GM23248 (cell line): ENCODE results near the gene ASCL4.

ENCODE experiments used
- EZH2 ChIP-seq: fragments of 200-600 bp; sonication (generic); IDR thresholded peaks from 2 replicates; pipeline ENCODE4 v1.6.1; 2018; ENCODE audit warnings: antibody characterized with exemption, mild to moderate bottlenecking; ENCODE audit not compliant: insufficient read depth, poor library complexity, severe bottlenecking
- EZH2phosphoT487 ChIP-seq: fragments of 200-600 bp; sonication (generic); IDR thresholded peaks from 2 replicates; pipeline ENCODE4 v1.6.1; 2018; ENCODE audit warnings: antibody characterized with exemption, moderate library complexity, mild to moderate bottlenecking, low read depth; ENCODE audit not compliant: insufficient read depth

DNA sequence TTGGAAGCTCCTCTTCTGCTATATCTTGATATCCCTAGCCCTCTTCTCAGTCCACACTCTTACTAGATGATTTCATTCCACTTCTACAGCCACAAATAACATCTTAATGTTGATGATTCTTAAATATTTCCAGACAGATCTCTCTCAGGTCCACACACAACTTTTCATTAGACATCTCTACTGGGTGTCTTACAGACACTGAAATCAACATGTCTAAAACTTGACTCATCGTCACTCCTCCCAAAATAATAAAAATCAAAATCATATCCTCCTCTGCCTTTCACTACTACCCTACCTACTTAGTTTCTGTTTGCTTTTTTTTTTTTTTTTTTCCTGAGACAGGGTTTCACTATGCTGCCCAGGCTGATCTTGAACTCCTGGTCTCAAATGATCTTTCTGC is 25.4 kb upstream of the ASCL4 start:
- TF ChIP-seq EZH2 (no peak), EZH2phosphoT487 (0 out of 2 replicates have a peak, but pooled peaks have one; percentile 17)
